Measurements from ENCODE around the gene CYFIP1. TPM values are rescaled to one million over a fixed set of nuclear protein-coding genes. Genes with fewer than 3 reads are reported as not detected.
A peak's percentile ranks its signal among the peaks of the same experiment; 100 is the strongest.

The CYFIP1 gene
- total and polyA plus RNA-seq, 2 of the 8 experiments (the other 6 are each of a cell fraction or from before 2014, with no cell fraction given): 38.6 to 81.7 TPM

DNA sequence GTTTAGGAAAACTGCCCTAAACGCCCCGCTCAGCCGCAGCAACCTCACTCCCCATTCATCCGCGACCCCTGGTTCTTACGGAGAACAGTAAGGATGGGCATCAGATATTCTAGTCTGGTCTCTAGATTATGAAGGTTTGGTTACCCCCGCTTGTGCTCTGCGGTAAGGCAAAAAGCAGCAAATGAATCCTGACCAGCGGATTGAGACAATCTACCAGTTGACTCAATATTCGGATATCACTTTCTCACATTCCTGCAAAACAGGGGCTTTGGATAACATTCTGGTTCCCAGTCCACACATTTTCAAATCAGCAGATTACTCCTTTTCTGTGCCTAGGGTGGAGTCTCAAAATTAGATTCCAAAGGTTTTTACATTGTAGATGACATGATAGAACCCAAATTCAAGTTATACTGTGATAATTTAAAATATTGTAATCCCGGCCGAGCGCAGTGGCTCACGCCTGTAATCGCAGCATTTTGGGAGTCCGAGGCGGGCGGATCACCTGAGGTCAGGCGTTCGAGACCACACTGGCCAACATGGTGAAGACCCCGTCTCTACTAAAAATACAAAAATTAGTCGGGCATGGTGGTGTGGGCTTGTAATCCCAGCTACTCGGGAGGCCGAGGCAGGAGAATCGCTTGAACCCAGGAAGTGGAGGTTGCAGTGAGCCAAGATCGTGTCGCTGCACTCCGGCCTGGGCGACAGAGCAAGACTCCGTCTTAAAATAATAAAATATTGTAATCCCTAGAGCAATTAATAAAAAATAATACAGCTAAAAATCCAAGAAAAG lies 1.1 kb upstream of the CYFIP1 start:
- peaks cover 2 to 11% of the 10 kb centered on the region in 2 experiments for H4K20me1 ChIP-seq (replicated peaks in 1 of 2; ENCODE audit: control insufficient read depth in 1 of 2, insufficient read depth in 2 of 2, low read length in 2 of 2)
- H2BK5ac ChIP-seq (ENCODE audit: low read depth, low read length): no peak overlapping the region
- H3K9ac ChIP-seq (replicated peaks in 1 of 4; ENCODE audit: extremely low read depth in 1 of 4, low read depth in 3 of 4, low read length in 3 of 4): no peak overlapping the region; a peak in 1 of 7 replicates
- no peak overlapping the region for H3K14ac ChIP-seq (ENCODE audit: insufficient read length)
- no peak for DNase-seq (ENCODE audit: low read depth in 1 of 2, low spot score in 2 of 2)
- H3K23me2 ChIP-seq (ENCODE audit: low read depth, low read length): peaks cover 14% of the 10 kb centered on the region
- H3K23ac ChIP-seq (ENCODE audit: insufficient read length): no peak overlapping the region
- H3K79me1 ChIP-seq (ENCODE audit: low read depth, low read length): 0 out of 2 replicates have a peak, but pooled peaks cover 2% of the 10 kb centered on the region
- no peak overlapping the region for H3K4ac ChIP-seq (replicated peaks; ENCODE audit: insufficient read length, low read depth, low read length)
- no peak overlapping the region for H2BK120ac ChIP-seq (replicated peaks; ENCODE audit: low read depth, low read length)
- 68% methylated on average over 30 of the region's 30 CpGs; no CpG with 5 or more reads in 1 of the 2 experiments for WGBS, 2 experiments (ENCODE audit: extremely low coverage in 1 of 2, insufficient coverage in 1 of 2, insufficient read length in 1 of 2, insufficient replicate concordance in 2 of 2, low coverage in 1 of 2, low lambda C conversion rate in 2 of 2, missing lambda C conversion rate in 1 of 2)
- H3K36me3 ChIP-seq (ENCODE audit: control insufficient read depth in 2 of 4, insufficient read depth in 4 of 4, low read length in 3 of 4): no peaks in the 10 kb centered on the region
- H2AFZ ChIP-seq (ENCODE audit: low read length): peak overlapping the region; percentile 82
- no peak overlapping the region for H3K18ac ChIP-seq (ENCODE audit: extremely low read depth, low read length)
- no peak overlapping the region for H2BK12ac ChIP-seq (ENCODE audit: low read depth, low read length)
- no peaks in the 10 kb centered on the region for H3K9me3 ChIP-seq (ENCODE audit: insufficient read depth in 2 of 2, low read depth in 1 of 2, low read length in 1 of 2)
- no peak overlapping the region for H3K27ac ChIP-seq (ENCODE audit: low read depth, low read length)
- no peak overlapping the region for H2BK15ac ChIP-seq (ENCODE audit: low read length)
- H3K27me3 ChIP-seq (replicated peaks in 1 of 4; ENCODE audit: control insufficient read depth in 3 of 4, extremely low read depth in 1 of 4, insufficient read depth in 3 of 4, low read length in 3 of 4): peaks cover 2 to 33% (median 21%) of the 10 kb centered on the region in 4 experiments
- peaks cover 0 to 5% (median 1%) of the 10 kb centered on the region in 4 experiments; a peak in 3 of 7 replicates for H3K4me1 ChIP-seq (replicated peaks in 1 of 4; ENCODE audit: control insufficient read depth in 3 of 4, insufficient read depth in 4 of 4, low read length in 3 of 4)
- no peak overlapping the region for H2BK20ac ChIP-seq (ENCODE audit: low read length)
- ChIA-PET CTCF (ENCODE audit: partially characterized antibody) (no interaction called here), POLR2A (ENCODE audit: partially characterized antibody) (interaction anchor here (0.8 to 1.2 kb wide), 2 partner anchors 8 to 16 kb away, joined by 4 to 6 read pairs; no protein-coding TSS in a partner anchor)
- TF ChIP-seq CBX5 (IDR thresholded peaks at IDR 0.05; ENCODE audit: low read depth, low read length) (no peak), POLR2A (IDR thresholded peaks at IDR 0.05; ENCODE audit: control extremely low read depth in 1 of 2, low read depth in 2 of 2, low read length in 2 of 2) (no peak), BACH1 (IDR thresholded peaks at IDR 0.05; ENCODE audit: low read length) (no peak), FOSL1 (IDR thresholded peaks at IDR 0.05; ENCODE audit: insufficient read depth, low read depth, low read length) (no peak), ZNF274 (IDR thresholded peaks at IDR 0.05; ENCODE audit: borderline replicate concordance, extremely low read depth, low read length) (no peak), RFX5 (IDR thresholded peaks at IDR 0.05; ENCODE audit: borderline replicate concordance, low read depth, low read length) (no peak)
- TF ChIP-seq, protein P1, sequence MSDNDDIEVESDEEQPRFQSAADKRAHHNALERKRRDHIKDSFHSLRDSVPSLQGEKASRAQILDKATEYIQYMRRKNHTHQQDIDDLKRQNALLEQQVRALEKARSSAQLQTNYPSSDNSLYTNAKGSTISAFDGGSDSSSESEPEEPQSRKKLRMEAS (IDR thresholded peaks at IDR 0.05): no peak
- no peak overlapping the region for H4K5ac ChIP-seq (ENCODE audit: insufficient read length, low read depth, low read length)
- 0 out of 2 replicates have a peak overlapping the region, but pooled peaks have one; percentile 14 for H4K8ac ChIP-seq (ENCODE audit: extremely low read depth, insufficient read depth, low read length)
- no peak overlapping the region for H3K56ac ChIP-seq (replicated peaks; ENCODE audit: insufficient read length, low read depth, low read length)
- peak overlapping the region; percentile 55 to 95 (median 78) for H3K4me3 ChIP-seq (ENCODE audit: extremely low read depth in 1 of 4, insufficient read depth in 2 of 4, low read depth in 3 of 4, low read length in 4 of 4)
- H3K79me2 ChIP-seq (ENCODE audit: control insufficient read depth in 1 of 2, insufficient read depth in 2 of 2, low read length in 2 of 2): peaks cover 0 to 11% of the 10 kb centered on the region in 2 experiments; a peak in 2 of 4 replicates
- H2AK5ac ChIP-seq (ENCODE audit: low read depth, low read length): no peak overlapping the region
- H4K91ac ChIP-seq (replicated peaks; ENCODE audit: insufficient read length, low read length): no peak overlapping the region
- FAIRE-seq: no peak
- H3K4me2 ChIP-seq (ENCODE audit: insufficient read depth in 1 of 2, low read depth in 2 of 2, low read length in 2 of 2): peak overlapping the region; percentile 77 to 96

Measured in H1 (cell line).